DMS53 treated with DMSO at 0.1 percent for 48 hours (cell line): ENCODE data around the gene EPHB4.
"Not testable (repeated sequence)": the region's sequence is repeated elsewhere in the genome, so short reads cannot be mapped to it uniquely, and the experiment has no call there.

Experiments used
- DNase-seq: peaks from one replicate; lab custom pipeline; 2025; ENCODE audit not compliant: unreplicated experiment; lab: John Stamatoyannopoulos, UW

Gene EPHB4

DNA sequence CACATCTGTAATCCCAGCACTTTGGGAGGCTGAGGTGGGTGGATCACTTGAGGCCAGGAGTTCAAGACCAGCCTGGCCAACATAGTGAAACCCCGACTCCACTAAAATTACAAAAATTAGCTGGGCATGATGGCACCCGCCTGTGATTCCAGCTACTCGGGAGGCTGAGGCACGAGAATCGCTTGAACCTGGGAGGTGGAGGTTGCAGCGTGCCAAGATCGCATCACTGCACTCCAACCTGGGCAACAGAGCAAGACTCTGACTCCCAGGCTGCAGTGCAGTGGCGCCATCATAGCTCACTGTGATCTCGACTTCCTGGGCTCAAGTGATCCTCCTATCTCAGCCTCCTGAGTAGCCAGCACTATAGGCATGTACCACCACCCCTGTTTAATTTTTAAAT is 27.6 kb upstream of the EPHB4 start:
- not testable (repeated sequence) for DNase-seq

DNA sequence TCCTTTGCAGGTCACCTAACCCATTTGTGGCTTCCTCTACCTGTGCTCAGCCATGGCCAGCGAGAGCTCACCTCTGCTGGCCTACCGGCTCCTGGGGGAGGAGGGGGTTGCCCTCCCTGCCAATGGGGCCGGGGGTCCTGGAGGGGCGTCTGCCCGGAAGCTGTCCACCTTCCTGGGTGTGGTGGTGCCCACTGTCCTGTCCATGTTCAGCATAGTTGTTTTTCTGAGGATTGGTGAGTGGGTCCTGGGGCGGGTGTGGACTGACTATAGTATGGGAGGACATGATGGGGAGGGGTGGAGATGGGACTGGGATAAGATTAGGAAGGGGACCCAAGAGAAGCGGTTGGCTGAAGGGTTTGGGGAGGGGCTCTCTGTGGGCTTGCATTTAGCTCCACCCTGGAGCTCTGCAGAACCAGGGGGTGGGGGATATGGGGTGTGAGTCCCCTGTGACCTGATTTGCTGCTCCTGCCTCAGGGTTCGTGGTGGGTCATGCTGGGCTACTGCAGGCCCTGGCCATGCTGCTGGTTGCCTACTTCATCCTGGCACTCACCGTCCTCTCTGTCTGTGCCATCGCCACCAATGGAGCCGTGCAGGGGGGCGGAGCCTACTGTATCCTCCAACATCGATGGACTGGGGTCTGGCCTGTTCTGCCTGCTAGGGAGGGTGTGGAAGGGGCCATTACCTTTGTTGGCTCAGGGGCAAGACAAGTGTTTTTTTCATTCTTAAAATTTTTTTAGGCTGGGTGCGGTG is 27.0 kb upstream of the EPHB4 start:
- no peak for DNase-seq

DNA sequence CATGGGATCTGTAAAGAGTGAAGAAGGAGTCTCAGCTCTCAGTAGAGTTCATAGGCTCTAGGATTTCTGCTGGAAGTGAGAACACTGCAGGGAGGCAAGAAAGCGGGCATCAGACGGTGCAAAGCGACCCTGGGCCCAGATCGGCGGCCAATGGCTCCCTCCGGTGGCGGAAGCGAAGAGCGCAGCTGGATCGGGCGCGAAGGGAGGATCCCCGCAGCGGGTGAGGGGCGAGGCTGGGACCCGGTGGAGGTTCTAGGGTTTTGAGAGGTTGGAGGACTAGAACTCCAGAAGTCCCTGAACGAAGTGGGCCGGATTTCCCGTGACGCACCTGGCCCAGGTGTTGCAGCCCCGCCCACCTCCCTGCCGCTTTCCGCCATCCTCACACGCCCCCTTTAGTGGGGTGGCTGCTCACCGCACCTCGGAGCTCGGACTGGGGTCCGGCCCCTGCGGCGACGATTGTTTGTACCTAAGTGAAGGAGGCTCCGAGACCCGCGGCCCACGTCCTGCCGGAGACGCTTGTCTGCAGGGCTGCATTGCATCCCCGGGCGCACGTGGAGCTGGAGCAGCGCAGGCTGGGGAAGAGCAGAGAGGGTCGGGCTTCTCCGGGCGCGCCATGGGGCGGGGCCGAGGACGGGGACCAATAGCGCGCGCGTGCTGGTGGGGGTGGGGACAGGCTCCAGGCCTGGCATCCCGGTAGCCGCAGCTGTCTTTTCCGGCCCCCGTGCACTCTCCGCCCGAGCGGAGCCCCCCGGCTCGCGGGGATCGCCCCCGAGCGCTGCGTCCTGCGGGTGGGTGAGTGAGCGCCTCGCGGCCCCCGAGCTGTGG is 24.9 kb upstream of the EPHB4 start, which contains the start of gene SLC12A9:
TSS of gene SLC12A9 (plus strand) at position 666 of the 825 bp plus-strand sequence. CDS start 1,485 bp downstream, outside the sequence.
- peak; percentile 84 for DNase-seq

DNA sequence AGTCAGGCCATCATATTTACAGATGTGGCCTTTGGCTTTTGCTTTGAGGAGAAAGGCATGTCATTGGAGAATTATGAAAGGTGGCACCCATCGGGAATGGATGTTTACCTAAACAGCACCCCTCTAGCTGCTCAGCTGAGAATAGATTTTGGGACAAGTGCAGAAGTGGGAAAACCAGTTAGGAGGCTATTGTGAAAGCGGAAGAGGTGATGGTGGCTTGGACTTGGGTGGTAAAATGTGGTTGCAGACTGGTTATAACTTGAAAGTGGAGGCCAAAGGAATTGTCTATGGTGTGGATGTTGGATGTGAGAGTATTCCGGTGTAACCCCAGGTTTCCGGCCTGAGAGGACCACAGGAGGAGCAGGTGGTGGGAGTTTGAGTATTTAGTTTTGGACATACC is 20.0 kb upstream of the EPHB4 start:
- no peak for DNase-seq

DNA sequence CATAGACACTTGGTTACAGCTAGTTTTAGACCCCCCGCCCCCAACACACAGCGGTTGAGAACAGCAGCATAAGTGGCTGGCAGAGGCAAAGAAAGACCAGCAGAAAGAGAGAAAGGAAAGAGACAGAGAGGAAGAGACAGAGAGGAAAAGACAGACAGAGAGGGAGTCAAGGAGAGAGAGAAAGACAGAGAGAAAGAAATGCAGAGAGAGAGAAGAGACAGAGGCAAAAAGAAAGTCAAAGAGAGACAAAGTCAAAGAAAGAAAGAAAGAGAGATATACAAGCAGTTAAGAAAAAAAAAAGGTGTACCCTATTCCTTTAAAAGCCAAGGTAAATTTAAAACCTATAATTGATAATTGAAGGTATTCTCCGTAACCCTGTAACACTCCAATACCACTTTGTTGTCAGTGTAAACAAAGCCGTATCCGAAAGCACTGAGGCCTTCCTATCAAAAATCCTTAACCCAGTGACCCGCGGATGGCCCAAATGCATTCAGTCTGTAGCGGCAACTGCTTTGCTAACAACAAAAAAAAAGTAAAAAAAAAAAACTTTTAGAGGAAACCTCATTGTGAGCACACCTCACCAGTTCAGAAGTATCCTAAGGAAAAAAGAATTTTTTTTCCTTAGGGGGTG is 13.3 kb upstream of the EPHB4 start:
- no peak for DNase-seq

DNA sequence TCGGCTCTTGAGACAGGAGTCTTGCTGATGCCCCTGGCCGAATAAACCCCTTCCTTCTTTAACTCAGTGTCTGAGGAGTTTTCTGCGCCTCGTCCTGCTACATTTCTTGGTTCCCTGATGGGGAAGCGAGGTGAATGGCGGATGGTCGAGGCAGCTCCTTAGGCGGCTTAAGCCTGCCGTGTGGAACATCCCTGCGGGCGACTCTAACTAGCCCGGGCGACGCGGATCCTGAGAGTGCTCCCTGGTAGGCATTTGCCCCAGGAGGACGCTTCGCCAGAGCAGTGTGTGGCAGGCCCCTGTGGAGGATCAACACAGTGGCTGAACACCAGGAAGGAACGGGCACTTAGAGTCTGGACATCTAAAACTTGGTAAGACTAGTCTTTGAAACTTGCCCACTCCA is 12.0 kb upstream of the EPHB4 start:
- DNase-seq = no peak

DNA sequence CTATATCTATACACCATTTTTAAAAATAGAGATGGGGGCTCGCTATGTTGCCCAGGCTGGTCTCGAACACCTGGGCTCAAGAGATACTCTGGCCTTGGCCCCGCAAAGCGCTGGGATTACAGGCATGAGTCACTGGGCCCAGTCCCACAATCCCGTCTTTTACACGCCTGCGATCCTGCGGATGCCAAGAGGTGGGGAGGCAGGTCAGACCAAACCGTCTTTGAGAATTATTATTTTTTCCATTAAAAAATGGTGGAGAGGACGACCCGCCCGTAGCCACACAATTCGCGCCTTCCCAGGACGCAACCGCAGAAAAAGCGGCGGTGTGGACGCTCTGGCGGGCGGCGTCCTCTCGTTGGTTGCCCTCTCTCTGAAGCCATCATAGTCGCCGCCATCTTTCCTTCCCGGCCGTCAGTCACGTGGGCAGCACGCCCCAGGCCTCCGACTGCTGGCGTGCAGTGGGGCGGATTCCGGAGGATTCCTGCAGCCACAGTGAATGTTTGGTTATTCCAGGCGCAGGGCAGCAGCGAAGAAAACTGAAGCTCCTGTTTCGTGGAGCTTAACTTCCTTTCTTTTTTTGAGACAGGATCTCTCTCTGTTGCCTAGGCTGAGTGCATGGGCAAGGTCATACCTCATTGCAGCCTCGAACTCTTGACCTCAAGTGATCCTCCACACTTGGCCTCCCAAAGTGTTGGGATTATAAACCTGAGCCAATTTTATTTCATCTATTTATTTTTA is 9.9 kb upstream of the EPHB4 start:
- DNase-seq = peak; percentile 96

DNA sequence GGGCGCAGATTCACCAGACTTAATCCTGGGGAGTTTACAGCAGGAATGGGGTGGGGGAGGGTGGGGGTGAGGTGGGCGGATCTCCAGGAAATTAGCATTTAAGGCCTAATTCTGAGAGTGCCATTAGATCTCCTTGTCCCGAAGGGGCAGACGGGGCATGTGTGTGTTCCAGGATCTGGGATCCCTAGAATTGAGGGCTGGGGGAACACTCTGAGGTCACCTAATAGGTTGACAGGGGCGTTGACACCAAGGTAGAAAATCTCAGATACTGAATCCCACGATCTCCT is 9.4 kb upstream of the EPHB4 start:
- no peak for DNase-seq

DNA sequence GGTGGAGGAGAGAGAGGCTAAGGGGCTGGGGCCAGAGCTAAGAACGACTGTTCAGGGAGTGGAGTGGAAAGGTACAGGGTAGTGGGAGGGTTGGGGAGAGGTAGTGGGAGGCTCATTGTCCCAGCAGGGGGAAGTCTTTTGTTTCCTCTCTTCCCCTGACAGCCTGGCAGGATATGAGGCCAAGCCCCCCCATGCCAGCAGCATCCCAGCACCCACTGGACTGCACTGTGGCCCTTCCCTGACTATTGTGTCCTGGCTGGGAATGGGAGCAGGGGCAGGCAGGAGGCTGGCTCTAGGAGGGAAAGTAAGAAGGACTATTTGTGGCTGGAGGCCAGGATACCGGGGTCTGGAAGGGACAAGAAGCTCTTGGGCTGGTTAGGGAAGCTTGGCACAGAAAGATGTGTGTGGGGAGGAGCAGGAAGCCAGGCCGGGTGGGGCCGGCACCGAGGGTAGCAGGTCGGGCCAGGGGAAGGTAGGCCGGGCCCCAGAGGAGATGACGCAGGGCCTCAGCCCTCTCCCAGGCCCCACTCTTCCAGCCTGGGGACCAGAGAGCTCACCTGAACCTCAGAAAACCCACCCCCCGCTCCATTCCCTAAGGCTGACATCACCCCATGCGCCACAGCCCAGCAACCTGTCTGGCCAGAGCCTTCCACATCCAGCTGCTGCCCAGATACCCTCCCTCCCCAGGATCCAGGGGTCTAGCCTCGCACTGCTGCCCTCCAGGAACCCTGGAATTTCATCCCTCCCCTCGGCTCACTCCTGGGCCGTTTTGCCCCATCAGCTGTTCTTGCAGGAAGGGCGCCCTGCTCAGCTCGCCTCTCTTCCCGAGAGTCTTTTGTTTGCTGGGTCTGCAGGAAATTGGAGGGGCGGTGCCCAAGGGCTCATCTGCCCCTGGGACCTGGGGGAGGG is 8.8 kb upstream of the EPHB4 start:
- DNase-seq = no peak

DNA sequence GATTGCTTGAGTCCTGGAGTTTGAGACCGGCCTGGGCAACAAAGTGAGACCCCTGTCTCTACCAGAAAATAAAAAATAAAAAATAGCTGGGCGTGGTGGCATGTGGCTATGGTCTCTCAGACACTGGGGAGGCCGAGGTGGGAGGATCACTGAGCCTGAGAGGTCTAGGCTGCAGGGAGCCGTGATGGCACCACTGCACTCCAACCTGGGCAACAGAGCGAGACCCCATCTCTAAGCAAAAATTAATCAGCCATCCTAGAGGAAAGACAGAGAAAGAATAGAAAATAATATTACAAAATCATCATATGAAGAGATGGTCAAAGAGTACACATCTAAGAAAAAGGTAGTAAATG is 4.9 kb upstream of the EPHB4 start:
- DNase-seq = no peak

DNA sequence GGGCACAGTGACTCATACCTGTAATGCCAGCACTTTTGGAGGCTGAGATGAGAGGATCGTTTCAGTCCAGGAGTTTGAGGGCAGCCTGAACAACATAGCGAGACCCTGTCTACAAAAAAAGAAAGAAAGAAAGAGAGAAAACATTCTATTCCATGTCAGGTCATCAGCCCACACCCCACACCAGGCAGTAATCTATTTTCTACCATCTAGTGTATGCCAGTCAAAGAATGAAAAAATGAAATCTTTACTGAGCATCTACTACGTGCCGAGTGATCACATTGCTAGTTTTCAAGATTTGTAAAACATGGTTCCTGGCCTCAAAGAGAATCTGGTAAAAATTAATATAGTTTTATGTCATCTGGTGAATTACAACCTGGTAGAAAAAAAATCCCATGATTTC is 3.1 kb upstream of the EPHB4 start:
- no peak for DNase-seq

DNA sequence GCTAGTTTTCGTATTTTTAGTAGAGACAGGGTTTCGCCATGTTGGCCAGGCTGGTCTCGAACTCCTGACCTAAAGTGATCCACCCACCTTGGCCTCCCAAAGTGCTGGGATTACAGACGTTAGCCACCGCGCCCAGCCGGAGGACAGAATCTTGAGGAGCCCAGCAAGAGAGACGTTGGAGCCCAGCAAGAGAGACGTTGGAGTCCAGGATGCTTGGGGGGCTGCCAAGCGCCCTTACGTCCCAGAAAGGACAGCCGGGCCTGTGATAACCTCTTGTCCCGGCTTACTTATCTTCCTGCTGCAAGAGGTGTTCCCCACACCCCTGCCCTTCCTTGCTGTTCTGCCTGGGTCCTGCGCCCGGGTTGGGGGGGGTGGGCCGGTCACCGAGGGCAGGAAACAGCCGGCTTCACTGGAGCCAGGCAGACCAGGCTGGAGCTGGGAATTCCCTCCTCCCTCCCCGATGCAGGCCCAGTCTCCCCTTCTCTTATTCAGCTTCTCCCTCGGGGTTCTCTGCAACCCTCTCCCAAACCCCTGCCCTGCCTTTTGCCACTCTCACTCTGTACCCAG is 1.9 kb upstream of the EPHB4 start:
- no peak for DNase-seq

DNA sequence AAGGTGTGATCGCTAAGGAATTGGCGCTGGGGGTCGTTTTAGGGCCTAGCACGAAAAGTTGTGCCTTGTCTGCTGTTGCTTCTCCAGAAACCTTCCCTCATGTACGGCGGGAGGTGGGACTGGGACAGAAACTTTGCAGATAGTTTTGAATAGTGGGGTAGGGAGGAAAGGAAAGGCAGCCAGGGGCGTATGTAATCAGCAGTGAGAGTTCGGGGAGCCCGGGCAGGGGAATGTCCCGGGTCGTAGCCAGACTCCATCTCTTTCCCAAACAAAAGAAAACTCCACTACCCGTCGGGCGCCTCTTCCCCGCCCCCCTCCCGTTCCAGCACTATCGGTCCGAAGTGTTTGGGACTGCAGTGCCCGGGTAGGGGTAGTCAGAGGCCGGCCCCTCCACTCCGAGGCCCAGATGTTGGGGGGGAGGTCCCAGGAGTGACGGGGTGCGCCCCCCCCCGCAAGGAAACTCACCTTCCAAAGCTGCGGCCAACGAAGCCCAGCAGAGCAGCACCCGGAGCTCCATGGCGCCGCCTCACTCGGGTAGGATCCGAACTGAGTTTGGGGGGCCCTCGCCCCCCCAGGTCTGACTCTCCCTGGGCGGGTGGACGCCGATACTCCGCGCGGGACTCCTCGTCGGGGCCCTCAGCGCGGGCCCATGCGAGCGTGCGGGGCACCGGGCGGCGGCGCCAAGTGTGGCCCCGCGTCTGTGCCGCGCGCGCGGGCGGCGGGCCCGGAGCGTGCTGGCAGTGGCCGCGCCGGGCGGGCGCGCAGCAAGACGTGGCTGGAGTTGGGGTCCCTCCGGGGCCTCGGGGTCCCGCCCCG is 601 bp downstream of the EPHB4 start:
- no peak for DNase-seq

DNA sequence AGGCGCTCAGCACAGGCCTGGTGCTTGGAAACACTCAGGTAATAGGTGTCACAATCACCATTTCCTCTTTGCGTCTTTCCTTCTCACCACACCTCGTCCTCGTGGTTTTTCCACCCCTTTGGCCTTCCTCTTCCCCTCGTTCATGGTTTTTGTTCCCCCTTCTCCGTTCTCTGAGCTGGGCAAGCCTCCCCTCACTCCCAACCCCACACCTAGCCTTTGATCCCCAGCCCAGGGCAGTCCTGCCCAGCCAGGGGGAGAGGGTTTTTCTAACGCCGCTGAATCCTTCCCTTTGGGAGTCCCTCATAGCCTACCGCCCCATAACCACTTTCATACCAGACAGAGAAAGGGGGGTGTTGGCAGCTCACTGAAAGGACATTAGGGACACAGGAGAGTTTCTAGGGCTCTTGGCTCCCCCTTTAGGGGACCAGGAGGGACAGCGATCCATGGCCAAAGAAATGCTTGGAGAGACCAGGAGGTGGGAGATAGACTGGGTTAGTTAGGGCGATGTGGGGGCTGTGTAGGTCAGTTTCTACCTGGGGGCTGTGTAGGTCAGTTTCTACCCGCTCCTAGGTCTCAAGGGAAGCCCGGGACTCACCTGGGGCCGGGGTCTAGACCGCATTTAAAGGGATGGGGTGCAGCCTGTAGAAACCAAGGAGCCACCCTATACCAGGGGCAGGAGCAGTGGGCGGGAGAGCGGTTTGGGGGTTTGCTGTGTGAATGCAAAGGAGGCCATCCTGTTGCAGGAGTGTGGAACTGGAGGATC is 1.4 kb downstream of the EPHB4 start:
- DNase-seq = peak; percentile 27

DNA sequence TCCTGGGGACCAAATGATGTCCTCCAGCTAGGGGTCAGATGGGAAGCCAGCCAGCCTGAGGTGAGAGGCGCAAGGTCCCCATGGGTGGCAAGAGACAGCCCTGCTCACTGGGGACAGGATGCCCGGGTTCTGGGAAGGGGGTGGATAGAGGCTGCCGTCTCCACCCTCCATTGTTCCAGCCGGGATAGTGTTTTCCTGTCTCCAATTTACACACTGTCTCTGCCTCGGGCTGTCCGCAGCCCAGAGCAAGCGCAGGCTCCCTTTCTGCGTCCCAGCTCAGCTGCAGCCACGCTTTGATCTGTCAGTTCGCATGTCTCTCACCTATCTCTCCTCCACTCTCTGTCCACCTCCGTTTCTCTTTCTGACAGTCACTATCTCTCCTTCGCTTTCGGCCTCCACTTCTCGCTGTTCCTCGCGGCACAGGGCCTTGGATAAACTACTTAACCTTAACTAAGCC is 2.1 kb downstream of the EPHB4 start:
- DNase-seq = peak; percentile 29

DNA sequence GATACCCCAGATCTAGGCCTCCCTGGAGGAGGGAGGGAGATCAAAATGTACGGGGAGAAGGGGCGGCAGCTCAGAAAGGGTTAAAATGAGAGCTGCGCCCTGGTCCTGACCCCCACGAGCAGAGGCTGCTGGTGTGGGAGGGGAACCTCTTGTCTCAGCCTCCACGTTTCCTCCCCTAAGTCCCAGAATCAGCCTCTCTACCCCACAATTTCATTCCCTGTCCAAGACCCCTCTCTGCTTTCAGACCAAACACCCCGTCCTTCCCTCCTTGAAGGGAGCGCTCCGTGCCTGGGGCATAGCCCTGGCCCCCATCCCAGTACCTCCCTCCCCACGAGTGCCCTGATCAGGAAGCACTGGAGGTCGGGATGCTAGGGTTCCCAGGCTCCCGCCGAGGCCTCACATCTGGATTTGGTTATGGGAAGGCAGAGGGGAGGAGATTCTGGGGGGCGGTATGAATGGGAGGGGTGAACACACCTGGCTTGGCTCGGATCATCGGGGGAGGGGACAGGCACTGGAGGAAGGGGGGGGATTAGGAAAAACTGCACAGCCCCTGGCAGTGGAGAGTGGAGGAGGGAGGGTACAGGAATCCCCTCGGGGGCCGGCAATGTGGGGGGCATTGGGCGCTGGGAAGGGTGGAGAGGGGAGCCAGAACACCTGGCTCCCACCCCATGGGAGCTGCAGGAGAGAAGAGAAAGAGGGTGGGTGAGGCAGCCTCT is 2.7 kb downstream of the EPHB4 start:
- DNase-seq = no peak

DNA sequence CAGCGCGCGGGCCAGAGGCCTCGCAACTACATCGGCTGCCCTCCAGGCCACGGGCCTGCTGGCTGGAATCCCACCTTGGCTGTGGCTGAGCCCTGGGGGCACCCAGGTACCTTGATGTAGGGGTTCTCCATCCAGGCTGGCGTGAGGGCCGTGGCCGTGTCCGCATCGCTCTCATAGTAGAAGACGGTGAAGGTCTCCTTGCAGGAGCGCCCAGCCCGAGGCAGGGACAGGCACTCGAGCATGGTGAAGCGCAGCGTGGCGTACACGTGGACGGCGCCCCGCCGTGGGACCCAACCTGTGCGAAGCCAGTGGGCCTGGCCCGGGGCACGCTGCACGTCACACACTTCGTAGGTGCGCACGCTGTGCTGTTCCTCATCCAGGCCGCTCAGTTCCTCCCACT is 3.8 kb downstream of the EPHB4 start:
- DNase-seq = no peak

DNA sequence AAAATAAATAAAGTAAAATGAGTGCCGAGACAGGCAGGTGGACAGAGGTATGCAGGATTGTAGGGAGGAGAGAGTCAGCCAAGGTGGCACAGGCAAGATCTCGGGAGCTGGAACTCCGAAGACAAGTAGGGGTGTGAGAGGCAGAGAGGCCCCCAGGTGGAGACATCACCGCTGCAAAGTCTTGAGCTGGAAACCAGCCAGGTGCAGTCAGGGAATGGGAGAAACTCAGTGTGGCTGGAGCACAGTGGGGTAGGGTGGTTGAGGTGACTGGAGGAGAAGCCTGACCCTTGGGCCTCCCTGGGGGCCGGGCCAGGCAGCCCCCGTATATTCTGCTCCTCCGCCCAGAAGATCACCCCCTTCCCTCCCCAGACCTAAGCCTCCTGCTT is 4.2 kb downstream of the EPHB4 start:
- no peak for DNase-seq
